ENCODE measurements around the gene DIAPH2.

The DIAPH2 gene

GRCh38 chrX:96756491-96756890 is 71.8 kb downstream of the DIAPH2 start:
- Histone ChIP-seq H3K36me3 (replicated peaks; ENCODE audit: insufficient read depth, low read length) (no peaks in the 10 kb centered on the region), H3K27ac (ENCODE audit: low read length) (no peak overlapping the region), H3K9me2 (replicated peaks; ENCODE audit: insufficient read depth, low read length) (no peaks in the 10 kb centered on the region), H3K9me3 (replicated peaks; ENCODE audit: insufficient read depth, low read length) (no peaks in the 10 kb centered on the region), H3K4me3 (ENCODE audit: low read length) (no peak overlapping the region), H3K27me3 (replicated peaks; ENCODE audit: insufficient read depth, low read length) (no peaks in the 10 kb centered on the region), H4K20me1 (ENCODE audit: insufficient read depth, low read length) (no peaks in the 10 kb centered on the region), H3K4me1 (ENCODE audit: low read length) (no peaks in the 10 kb centered on the region), H3K9ac (ENCODE audit: low read length) (no peak overlapping the region), H3K79me2 (ENCODE audit: low read length) (no peaks in the 10 kb centered on the region), H2AFZ (ENCODE audit: low read length) (no peak overlapping the region), H3K4me2 (ENCODE audit: low read depth, low read length) (no peak overlapping the region), H3F3A (ENCODE audit: insufficient read depth, low read length) (no peaks in the 10 kb centered on the region)
- TF ChIP-seq EZH2phosphoT487 (IDR thresholded peaks at IDR 0.05; ENCODE audit: low read length) (no peak), EZH2 (optimal IDR thresholded peaks at IDR 0.05; ENCODE audit: low read depth, low read length) (no peak)
- TF ChIP-seq, protein P1, sequence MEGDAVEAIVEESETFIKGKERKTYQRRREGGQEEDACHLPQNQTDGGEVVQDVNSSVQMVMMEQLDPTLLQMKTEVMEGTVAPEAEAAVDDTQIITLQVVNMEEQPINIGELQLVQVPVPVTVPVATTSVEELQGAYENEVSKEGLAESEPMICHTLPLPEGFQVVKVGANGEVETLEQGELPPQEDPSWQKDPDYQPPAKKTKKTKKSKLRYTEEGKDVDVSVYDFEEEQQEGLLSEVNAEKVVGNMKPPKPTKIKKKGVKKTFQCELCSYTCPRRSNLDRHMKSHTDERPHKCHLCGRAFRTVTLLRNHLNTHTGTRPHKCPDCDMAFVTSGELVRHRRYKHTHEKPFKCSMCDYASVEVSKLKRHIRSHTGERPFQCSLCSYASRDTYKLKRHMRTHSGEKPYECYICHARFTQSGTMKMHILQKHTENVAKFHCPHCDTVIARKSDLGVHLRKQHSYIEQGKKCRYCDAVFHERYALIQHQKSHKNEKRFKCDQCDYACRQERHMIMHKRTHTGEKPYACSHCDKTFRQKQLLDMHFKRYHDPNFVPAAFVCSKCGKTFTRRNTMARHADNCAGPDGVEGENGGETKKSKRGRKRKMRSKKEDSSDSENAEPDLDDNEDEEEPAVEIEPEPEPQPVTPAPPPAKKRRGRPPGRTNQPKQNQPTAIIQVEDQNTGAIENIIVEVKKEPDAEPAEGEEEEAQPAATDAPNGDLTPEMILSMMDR (IDR thresholded peaks at IDR 0.05; ENCODE audit: low read length) = no peak
- no peak for DNase-seq

- H3K4me3 ChIP-seq (ENCODE audit: low read length) = no peak overlapping the region
- TF ChIP-seq, protein P1 (IDR thresholded peaks at IDR 0.05; ENCODE audit: low read length) = no peak
- no peak for TF ChIP-seq EZH2phosphoT487 (IDR thresholded peaks at IDR 0.05; ENCODE audit: low read length)
- TF ChIP-seq EZH2 (optimal IDR thresholded peaks at IDR 0.05; ENCODE audit: low read depth, low read length) = no peak
- H3K9me3 ChIP-seq (replicated peaks; ENCODE audit: insufficient read depth, low read length) = no peaks in the 10 kb centered on the region
Observed at GRCh38 chrX:96761566-96761965, 76.9 kb downstream of the DIAPH2 start.

DNA sequence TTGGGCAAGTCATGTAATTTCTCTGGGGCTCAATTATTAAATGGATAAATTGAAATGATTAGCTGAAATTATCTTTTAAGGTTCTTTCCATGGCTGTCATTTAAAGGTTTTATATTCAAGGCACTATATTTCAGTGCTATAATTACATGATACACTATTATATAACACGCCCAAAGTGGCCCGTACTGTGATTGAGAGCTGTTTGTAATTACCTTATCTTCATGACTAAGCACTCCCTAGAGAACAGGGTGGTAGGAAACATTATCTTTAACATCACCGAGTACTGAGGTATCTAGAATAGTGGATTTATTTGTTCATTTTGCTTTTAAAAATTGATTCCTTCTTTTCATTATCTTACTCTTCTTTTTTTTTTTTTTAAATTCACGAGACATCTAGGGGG is 79.0 kb downstream of the DIAPH2 start:
- no peaks in the 10 kb centered on the region for H4K20me1 ChIP-seq (ENCODE audit: insufficient read depth, low read length)
- H3K4me2 ChIP-seq (ENCODE audit: low read depth, low read length) = no peak overlapping the region
- H3K27ac ChIP-seq (ENCODE audit: low read length) = no peak overlapping the region
- H3K27me3 ChIP-seq (replicated peaks; ENCODE audit: insufficient read depth, low read length) = no peaks in the 10 kb centered on the region
- H3K4me1 ChIP-seq (ENCODE audit: low read length) = peaks cover 8% of the 10 kb centered on the region; the same call in 1 of the 2 replicates
- H3K79me2 ChIP-seq (ENCODE audit: low read length) = no peaks in the 10 kb centered on the region
- no peaks in the 10 kb centered on the region for H3F3A ChIP-seq (ENCODE audit: insufficient read depth, low read length)
- TF ChIP-seq, protein P1 (IDR thresholded peaks at IDR 0.05; ENCODE audit: low read length) = no peak
- TF ChIP-seq EZH2 (optimal IDR thresholded peaks at IDR 0.05; ENCODE audit: low read depth, low read length) (no peak), EZH2phosphoT487 (IDR thresholded peaks at IDR 0.05; ENCODE audit: low read length) (no peak)
- no peak overlapping the region for H2AFZ ChIP-seq (ENCODE audit: low read length)
- H3K9me2 ChIP-seq (replicated peaks; ENCODE audit: insufficient read depth, low read length) = no peaks in the 10 kb centered on the region
- H3K4me3 ChIP-seq (ENCODE audit: low read length) = no peak overlapping the region
- DNase-seq = no peak
- H3K9me3 ChIP-seq (replicated peaks; ENCODE audit: insufficient read depth, low read length) = no peaks in the 10 kb centered on the region
- no peaks in the 10 kb centered on the region for H3K36me3 ChIP-seq (replicated peaks; ENCODE audit: insufficient read depth, low read length)
- no peak overlapping the region for H3K9ac ChIP-seq (ENCODE audit: low read length)

More at GRCh38 chrX:96761566-96761965, 76.9 kb downstream of the DIAPH2 start:
- no peaks in the 10 kb centered on the region for H3F3A ChIP-seq (ENCODE audit: insufficient read depth, low read length)
- peaks cover 8% of the 10 kb centered on the region; the same call in 1 of the 2 replicates for H3K4me1 ChIP-seq (ENCODE audit: low read length)
- no peaks in the 10 kb centered on the region for H3K27me3 ChIP-seq (replicated peaks; ENCODE audit: insufficient read depth, low read length)
- no peaks in the 10 kb centered on the region for H3K9me2 ChIP-seq (replicated peaks; ENCODE audit: insufficient read depth, low read length)
- H3K4me2 ChIP-seq (ENCODE audit: low read depth, low read length) = no peak overlapping the region
- no peaks in the 10 kb centered on the region for H3K79me2 ChIP-seq (ENCODE audit: low read length)
- H3K36me3 ChIP-seq (replicated peaks; ENCODE audit: insufficient read depth, low read length) = no peaks in the 10 kb centered on the region
- H2AFZ ChIP-seq (ENCODE audit: low read length) = no peak overlapping the region
- no peak overlapping the region for H3K27ac ChIP-seq (ENCODE audit: low read length)
- H3K9ac ChIP-seq (ENCODE audit: low read length) = no peak overlapping the region
- H4K20me1 ChIP-seq (ENCODE audit: insufficient read depth, low read length) = no peaks in the 10 kb centered on the region
- no peak for DNase-seq
